NCI-H2081 treated with DMSO at 0.1 percent for 48 hours (cell line): ENCODE results near the gene CFB.
"Not testable (repeated sequence)": the region's sequence is repeated elsewhere in the genome, so short reads cannot be mapped to it uniquely, and the experiment has no call there.

Experiments used
- DNase-seq: peaks from one replicate; lab custom pipeline; 2025; lab: John Stamatoyannopoulos, UW

CFB gene

DNA sequence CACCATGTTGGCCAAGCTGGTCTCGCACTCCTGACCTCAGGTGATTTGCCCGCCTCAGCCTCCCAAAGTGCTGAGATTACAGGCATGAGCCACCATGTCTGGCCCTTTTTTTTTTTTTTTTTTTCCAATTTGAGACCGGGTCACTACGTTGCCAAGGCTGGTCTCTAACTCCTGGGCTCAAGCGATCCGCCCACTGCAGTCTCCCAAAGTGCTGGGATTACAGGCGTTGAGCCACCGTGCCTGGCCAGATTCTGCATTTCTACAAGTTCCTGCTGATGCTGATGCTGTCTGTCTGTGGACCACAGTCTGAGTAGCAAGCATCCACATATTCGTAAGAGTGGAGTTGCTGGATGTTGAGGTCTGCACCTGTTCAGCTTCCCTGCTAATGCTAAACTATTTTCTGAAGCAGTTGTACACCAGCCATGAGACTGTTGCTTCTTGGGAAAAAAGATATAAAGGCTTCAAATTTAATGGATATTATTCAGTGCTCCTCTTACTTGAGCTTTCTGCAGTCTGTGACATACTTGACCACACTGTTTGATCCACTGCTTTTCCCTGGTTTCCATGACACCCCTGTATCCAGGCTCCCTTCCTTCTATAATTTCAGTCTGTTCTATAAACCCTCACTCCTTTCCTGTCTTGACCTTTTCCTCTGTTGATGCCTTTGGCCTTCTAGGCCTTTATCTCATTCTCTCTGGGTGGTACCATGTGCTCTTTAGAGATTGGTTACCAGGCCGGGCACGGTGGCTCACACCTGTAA is 33.9 kb upstream of the CFB start:
- DNase-seq: no peak

DNA sequence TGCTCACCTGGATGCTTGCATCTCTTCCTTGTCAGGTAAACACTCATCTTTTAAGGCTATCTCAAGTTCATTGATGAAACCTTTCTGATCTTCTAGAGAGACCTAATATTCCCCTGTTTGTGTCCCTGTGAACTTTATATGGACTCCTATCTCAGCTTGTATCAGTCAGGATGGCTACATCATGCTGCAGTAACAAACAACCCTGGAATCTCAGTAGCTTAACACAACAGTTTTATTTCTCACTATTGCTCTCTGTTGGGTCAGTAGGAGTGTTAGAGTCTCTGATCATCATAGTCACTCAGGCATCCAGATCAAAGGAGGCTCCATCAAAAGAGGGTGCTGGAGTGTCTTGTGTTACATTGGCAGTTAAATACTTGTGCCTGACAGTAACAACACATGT is 30.5 kb upstream of the CFB start:
- no peak for DNase-seq

DNA sequence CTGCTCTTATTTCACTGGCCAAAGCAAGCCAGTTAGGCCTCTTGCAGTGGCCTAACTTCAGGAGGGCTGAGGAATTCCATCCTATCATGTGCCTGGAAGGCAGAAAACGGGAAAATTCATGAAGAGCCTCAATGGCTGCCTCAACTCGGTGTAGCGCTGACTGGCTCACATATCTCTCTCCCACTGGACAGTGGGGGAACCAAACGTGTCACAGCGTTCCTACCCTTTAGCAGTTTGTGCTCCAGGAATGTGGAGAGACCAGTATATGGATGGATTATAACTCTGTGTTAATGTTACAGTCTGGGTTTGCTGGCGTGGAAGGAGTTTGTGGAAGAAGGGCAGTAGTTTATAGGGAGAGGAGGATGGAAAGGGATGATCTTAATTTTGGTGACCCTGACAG is 30.1 kb upstream of the CFB start:
- DNase-seq: no peak

DNA sequence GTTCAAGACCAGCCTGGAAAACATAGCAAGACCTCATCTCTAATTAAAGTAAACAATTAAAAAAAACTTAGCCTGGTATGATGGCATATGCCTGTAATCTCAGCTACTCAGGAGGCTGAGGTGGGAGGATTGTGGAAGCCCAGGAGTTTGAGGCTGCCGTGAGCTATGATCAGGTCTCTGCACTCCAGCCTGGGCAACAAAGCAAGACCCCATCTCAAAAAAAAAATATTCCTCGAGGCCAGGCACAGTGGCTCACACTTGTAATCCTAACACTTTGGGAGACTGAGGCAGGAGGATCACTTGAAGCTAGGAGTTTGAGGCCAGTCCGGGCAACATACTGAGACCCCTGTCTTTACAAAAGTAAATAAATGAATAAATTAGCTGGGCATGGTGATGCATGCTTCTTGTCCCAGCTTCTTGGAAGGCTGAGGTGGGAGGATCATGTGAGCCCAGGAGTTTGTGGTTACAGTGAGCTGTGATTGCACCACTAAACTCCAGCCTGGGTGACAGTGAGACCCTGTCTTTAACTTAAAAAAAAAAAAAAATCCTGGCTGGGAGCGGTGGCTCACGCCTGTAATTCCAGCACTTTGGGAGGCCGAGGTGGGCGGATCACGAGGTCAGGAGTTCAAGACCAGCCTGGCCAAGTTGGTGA is 27.7 kb upstream of the CFB start:
- no peak for DNase-seq

DNA sequence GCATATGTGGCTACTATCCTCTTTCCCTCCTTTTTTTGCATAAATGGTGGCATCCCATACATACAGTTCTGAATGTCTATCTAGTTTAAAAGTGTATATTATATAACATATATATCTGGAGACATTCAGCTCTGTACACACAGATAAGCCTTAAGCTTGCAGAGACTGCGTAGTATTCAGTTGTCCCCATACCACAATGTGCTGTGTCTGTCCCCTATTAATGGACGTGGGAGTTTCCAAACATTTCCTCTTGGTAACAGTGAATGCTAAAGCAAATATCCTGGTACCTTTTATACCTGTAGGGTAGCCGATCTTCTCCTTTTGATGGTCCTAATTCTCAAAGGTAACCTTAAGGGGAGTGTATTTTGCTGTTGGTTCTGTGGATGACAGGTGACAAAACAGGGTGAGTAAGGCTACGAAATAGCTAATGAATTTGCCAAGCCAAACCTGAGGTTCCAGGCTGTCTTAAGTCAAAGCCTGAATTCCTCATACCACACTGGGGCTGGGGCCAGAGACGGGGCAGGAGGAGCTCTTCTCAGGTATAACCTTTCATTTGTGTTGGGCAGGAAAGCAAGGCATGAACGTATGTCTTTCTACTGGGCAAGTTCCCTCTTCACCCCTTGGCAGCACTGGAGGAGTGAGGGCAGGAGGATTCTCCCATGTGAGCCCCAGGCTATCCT is 26.1 kb upstream of the CFB start:
- no peak for DNase-seq

DNA sequence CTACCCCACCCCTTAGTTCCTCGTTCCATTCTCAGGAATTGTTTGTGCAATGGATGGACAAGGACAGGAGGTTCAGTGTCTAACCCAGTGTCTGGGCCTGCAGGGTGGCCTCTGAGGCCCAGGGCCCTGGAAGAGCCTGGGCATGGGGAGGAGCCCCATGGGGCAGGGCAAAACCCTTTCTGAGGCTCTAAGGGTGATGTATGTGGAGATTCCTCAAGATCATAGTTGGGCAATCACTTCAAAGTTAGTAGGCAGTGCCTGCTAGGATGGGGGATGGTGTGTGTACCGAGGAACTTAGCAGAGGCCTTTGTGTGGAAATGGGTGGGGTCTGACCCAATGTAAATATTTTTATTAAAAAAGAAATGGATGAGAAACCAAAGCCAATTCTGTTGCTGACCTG is 25.1 kb upstream of the CFB start:
- DNase-seq: no peak

DNA sequence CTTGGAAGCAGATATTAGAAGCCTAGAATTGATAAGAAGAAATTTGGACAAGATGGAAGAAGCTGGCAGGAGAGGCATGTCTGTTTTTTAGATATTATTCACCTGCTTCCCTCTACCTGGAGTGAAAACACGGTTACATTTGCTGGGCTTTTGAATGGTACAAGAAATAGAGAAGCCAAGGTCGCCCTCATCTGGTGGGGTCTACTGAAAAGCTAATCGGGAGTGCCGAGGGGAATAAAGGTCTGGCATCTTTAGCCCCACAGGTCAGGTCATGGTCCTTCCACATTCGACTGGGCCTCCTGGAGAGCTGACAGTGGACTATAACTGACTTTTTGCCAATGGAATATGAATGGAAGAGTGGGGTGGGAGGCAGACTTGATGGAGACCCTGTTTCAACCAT is 23.0 kb upstream of the CFB start:
- no peak for DNase-seq

DNA sequence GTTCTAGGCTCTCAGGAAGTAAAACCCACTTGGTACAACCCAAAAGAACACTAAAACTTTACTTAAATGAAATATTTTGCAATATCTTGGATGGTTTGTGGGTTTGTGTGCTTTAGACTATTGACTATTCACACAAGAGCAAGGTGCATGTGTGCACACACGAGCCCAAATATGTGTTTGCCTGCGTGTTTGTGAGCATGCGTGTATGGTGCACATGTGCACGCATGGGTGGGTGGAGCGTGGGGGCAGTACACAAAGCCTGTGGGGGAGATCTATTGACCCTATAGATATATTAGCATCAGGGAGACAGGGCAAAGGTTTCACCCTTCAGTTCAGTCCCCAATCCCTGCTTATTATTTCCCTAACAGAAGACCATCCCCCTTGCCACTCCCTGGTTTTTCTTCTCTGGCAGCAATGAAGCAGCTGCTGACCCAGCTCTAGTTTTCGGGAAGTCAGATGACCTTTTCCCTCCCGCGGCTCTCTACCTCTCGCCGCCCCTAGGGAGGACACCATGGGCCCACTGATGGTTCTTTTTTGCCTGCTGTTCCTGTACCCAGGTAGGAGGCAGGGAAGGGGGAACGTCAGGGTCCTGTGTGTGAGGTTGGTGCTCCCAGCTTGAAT is 18.5 kb upstream of the CFB start, which contains the start of gene C2:
Gene C2, plus strand, starts transcription at position 476 of the 621 bp plus-strand sequence. Its CDS starts 36 bp downstream, at position 512.
- no peak for DNase-seq

DNA sequence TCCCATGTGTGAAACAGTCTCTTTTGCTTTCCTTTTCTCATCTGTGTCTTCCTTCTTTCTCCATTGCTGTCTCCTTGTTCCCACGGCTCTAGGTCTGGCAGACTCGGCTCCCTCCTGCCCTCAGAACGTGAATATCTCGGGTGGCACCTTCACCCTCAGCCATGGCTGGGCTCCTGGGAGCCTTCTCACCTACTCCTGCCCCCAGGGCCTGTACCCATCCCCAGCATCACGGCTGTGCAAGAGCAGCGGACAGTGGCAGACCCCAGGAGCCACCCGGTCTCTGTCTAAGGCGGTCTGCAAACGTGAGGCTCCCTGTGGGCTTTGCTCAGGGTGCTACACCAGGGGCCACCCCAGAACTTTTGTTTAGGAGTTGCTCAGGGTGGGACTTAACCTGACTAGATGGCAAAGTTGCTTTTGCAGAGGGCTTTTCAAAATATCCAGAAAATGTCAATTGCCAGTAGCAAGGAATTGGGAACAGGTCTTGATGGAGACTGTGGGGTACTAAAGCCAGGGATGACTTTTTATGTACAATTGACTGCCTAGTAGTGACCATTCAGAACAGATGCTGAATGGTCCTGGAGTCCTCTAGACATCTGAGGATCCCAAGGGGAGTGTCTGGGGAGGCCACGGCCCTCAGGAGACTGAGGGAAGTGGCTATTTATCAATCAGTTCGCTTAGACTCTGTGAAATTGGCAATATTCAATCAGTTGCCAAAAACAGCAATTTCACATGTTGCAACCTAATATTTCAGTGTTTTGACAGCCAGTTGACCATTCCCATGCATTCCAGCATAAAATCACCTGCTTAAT is 17.8 kb upstream of the CFB start:
- DNase-seq: no peak

DNA sequence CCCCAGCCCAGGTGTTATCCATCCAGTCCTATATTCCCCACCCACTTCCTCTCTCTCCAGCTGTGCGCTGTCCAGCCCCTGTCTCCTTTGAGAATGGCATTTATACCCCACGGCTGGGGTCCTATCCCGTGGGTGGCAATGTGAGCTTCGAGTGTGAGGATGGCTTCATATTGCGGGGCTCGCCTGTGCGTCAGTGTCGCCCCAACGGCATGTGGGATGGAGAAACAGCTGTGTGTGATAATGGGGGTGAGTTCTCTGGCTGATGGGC is 17.3 kb upstream of the CFB start:
- no peak for DNase-seq

DNA sequence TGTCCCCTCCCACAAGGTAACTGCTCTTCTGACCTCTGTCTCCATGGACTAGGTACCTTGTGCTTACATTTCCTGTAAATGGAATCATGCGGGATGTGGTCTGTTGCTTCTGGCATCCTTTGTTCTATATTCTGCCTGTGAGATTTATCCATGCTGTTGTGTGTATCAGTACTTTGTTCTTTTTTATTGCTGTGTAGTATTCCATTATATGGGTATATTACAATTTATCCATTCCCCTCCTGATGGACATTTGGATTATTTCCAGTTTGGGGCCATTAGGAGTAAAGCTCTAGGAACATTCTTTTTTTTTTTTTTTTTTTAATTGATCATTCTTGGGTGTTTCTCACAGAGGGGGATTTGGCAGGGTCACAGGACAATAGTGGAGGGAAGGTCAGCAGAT is 14.9 kb upstream of the CFB start:
- DNase-seq: no peak

DNA sequence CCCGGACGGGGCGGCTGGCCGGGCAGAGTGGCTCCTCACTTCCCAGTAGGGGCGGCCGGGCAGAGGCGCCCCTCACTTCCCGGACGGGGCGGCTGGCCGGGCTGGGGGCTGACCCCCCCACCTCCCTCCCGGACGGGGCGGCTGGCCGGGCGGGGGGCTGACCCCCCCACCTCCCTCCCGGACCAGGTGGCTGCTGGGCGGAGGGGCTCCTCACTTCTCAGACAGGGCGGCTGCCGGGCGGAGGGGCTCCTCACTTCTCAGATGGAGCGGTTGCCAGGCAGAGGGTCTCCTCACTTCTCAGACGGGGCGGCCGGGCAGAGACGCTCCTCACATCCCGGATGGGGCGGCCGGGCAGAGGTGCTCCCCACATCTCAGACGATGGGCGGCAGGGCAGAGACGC is 13.8 kb upstream of the CFB start:
- DNase-seq: not testable (repeated sequence)

DNA sequence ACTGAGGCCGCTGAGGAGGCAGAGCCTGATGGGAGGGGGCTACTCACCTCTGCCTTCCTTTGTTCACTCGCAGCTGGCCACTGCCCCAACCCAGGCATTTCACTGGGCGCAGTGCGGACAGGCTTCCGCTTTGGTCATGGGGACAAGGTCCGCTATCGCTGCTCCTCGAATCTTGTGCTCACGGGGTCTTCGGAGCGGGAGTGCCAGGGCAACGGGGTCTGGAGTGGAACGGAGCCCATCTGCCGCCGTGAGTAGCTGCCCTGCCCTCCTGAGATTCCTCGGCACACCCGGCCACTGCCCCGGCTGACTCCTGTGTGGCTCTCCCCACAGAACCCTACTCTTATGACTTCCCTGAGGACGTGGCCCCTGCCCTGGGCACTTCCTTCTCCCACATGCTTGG is 12.4 kb upstream of the CFB start:
- DNase-seq: no peak

DNA sequence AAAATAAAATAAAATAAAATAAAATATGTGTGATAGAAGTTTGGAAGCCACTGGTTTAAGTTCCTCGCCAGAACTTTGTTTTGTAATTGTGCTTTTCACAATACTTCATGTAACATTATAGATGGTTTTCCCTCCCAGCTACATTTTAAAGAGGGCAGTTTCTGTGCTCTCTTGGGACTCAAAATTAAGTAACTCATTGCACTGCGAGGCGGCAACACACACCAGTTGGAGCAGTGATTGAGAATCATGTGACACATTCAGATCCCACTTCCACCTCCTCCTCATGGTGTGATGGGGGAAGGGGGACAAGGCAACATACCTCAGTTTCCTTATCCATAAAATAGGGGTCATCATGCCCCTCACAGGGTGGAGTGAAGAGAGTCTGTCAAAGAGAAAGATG is 10.9 kb upstream of the CFB start:
- no peak for DNase-seq

DNA sequence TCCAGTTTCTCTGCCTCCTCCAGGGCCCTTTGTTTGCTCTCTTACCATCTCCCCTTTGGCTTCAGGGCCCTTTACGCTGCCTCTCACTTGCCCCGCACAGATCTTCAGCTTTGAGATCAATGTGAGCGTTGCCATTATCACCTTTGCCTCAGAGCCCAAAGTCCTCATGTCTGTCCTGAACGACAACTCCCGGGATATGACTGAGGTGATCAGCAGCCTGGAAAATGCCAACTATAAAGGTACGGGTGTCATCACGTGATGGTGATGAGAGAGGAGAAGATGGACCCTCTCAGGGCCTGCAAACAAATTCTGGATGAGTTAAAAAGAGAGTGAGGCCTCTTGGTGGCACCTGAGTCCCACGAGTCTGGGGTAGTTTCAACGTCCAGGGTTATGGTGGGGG is 10.1 kb upstream of the CFB start:
- no peak for DNase-seq

DNA sequence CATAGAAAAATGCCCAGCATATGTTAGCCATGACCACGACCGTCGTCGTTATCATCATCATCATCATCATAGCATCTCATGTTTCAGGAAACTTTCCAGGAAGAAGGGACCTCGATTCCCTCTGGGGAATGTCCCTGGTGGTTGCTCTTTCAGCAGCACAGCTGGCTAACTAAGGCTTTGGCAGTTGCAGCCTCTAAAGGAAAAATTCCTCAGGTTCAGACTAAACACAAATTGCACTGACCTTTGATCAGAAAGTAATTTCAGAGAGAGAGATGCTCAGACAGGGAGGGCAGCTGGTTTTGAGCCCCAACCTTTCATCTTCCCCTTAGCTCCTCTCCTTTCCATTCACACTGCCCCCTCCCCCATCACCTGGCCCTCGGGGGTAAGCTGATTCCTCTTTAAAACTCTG is 5.6 kb upstream of the CFB start:
- no peak for DNase-seq

DNA sequence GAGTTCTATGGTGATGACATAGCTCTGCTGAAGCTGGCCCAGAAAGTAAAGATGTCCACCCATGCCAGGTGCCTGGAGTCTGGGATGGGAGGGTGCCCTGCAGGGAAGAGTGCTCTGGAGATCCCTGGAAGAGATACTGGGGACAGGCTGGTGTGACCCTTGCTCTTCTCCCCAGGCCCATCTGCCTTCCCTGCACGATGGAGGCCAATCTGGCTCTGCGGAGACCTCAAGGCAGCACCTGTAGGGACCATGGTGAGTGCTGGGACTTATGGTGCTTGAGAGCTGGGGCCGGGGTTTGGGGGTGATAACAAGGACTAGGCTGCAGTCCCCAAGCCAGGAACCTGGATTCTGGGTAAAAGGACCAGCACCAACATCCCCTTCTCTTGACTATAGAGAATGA is 2.2 kb upstream of the CFB start:
- DNase-seq: no peak

DNA sequence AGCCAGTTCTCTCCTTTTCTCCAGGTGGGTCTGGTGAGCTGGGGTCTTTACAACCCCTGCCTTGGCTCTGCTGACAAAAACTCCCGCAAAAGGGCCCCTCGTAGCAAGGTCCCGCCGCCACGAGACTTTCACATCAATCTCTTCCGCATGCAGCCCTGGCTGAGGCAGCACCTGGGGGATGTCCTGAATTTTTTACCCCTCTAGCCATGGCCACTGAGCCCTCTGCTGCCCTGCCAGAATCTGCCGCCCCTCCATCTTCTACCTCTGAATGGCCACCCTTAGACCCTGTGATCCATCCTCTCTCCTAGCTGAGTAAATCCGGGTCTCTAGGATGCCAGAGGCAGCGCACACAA is 765 bp upstream of the CFB start:
- no peak for DNase-seq

DNA sequence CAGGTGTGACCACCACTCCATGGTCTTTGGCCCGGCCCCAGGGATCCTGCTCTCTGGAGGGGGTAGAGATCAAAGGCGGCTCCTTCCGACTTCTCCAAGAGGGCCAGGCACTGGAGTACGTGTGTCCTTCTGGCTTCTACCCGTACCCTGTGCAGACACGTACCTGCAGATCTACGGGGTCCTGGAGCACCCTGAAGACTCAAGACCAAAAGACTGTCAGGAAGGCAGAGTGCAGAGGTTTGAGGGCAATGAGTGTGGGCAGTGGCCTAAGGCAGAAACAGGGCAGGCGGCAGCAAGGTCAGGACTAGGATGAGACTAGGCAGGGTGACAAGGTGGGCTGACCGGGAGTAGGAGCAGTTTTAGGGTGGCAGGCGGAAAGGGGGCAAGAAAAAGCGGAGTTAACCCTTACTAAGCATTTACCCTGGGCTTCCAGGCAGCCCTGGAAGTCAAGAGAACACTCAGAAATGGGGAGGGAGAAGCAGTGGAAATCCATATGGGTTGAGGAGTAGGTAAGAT is 533 bp downstream of the CFB start:
- no peak for DNase-seq

DNA sequence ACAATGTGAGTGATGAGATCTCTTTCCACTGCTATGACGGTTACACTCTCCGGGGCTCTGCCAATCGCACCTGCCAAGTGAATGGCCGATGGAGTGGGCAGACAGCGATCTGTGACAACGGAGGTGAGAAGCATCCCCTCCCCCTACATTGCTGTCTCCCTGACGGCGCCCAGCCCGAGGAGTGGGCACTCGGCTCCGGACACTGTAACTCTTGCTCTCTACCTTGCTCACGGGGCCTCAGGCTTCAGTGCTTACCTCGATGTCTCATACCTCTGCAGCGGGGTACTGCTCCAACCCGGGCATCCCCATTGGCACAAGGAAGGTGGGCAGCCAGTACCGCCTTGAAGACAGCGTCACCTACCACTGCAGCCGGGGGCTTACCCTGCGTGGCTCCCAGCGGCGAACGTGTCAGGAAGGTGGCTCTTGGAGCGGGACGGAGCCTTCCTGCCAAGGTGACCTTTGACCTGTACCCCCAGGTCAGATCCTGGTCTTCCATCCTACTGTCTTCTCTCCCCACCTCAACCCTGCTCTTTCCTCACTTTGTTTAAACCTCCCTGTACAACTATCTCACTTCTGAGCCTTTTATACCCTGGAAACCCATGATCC is 1.3 kb downstream of the CFB start:
- no peak for DNase-seq

DNA sequence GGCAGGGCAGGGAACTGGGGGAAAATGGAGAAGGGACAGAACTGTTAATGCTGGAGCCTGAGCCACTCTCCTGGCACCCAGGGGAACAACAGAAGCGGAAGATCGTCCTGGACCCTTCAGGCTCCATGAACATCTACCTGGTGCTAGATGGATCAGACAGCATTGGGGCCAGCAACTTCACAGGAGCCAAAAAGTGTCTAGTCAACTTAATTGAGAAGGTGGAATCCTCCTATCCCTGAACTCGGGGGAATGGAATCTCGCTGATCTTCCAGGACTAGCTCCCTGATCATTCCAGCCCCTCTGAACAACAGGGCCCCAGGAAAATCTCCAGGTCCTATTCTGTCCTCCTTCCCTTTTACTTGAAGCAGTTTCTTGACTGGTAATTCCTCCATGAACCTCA is 2.0 kb downstream of the CFB start:
- DNase-seq: no peak

DNA sequence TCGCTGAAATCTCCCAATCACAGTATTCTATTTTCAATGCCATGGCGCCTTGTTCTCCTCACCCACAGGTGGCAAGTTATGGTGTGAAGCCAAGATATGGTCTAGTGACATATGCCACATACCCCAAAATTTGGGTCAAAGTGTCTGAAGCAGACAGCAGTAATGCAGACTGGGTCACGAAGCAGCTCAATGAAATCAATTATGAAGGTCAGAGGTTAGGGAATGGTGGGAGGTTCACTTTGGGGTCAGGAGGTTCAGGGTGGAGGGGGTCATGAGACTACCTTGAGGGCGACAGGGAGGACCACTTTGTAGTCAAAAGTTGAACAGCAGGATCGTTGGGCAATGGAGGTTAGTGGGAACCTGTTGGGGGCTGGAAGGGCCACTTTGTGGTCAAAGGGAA is 2.4 kb downstream of the CFB start:
- DNase-seq: no peak
